Endodermal cell (in vitro differentiated cells): Measurements from ENCODE around the gene PRUNE2. TPM values are rescaled to one million over a fixed set of nuclear protein-coding genes. Genes with fewer than 3 reads are reported as not detected.

Source experiments
- DNase-seq: peaks from one replicate; pipeline ENCODE4 v3.0.0-alpha.2; 2017
- H3K27ac ChIP-seq: 2 replicates; pipeline ENCODE4 v1.5.1; 2013; ENCODE audit warnings: mild to moderate bottlenecking, low read depth, low read length, moderate library complexity
- H3K27me3 ChIP-seq: 2 replicates; pipeline ENCODE4 v1.6.1; 2013; ENCODE audit warnings: mild to moderate bottlenecking, low read length, moderate library complexity; ENCODE audit not compliant: insufficient read depth, control insufficient read depth, poor library complexity, severe bottlenecking
- H3K36me3 ChIP-seq: 2 replicates; pipeline ENCODE4 v1.7.0; 2013; ENCODE audit warnings: mild to moderate bottlenecking, low read length, moderate library complexity; ENCODE audit not compliant: control insufficient read depth, insufficient read depth
- H3K4me1 ChIP-seq: one replicate; pipeline ENCODE4 v1.7.0; 2013; ENCODE audit warnings: low read length; ENCODE audit not compliant: control insufficient read depth, insufficient read depth
- H3K4me3 ChIP-seq: 2 replicates; pipeline ENCODE4 v1.5.1; 2013; ENCODE audit warnings: mild to moderate bottlenecking, low read length, moderate library complexity
- H3K9ac ChIP-seq: 2 replicates; pipeline ENCODE4 v1.6.1; 2013; ENCODE audit warnings: mild to moderate bottlenecking, low read length, moderate library complexity; ENCODE audit not compliant: poor library complexity, severe bottlenecking; ENCODE audit errors: extremely low read depth
- H3K9me3 ChIP-seq: 2 replicates; pipeline ENCODE4 v1.6.1; 2013; ENCODE audit warnings: mild to moderate bottlenecking, low read length, moderate library complexity; ENCODE audit not compliant: control insufficient read depth
- H3K27ac Mint-ChIP-seq: 2 replicates; pipeline ENCODE4 v1.8.0; 2020; ENCODE audit warnings: mixed read lengths
- H3K27me3 Mint-ChIP-seq: 2 replicates; pipeline ENCODE4 v1.8.0; 2021; ENCODE audit warnings: mild to moderate bottlenecking, mixed read lengths; ENCODE audit not compliant: insufficient read depth
- H3K36me3 Mint-ChIP-seq: 2 replicates; pipeline ENCODE4 v1.8.0; 2020; ENCODE audit warnings: low read depth, mixed read lengths
- H3K4me1 Mint-ChIP-seq: 2 replicates; pipeline ENCODE4 v1.8.0; 2020; ENCODE audit warnings: mixed read lengths
- H3K4me3 Mint-ChIP-seq: 2 replicates; pipeline ENCODE4 v1.8.0; 2020; ENCODE audit warnings: mild to moderate bottlenecking, moderate library complexity, mixed read lengths
- H3K9me3 Mint-ChIP-seq: 2 replicates; pipeline ENCODE4 v1.8.0; 2020; ENCODE audit warnings: mild to moderate bottlenecking, mixed read lengths
- CTCF ChIP-seq: fragments of 200-600 bp; sonication (generic); conservative IDR thresholded peaks from 2 replicates; pipeline ENCODE4 v1.5.0; 2021; ENCODE audit warnings: antibody characterized with exemption, mild to moderate bottlenecking
- WGBS, 2 experiments: methylation state at CpG; one replicate each; pipeline versions ENCODE4 v1.1.5 to v1.1.7; 2013; ENCODE audit warnings: missing lambda C conversion rate in 2 of 2, mixed read lengths in 1 of 2; ENCODE audit not compliant: insufficient coverage in 1 of 2, insufficient read length in 1 of 2; 5-methylcytosine and 5-hydroxymethylcytosine counted together
- total RNA-seq, 2 donors: library from RNA; stranded (reverse); fragmentation: NEBNext Ultra II Directional in 1 of 2; extraction: Animal tissue kit (Norgen Biotek cat#: 25700) in 1 of 2; gene quantifications; 2 replicates in 1 of 2; 3 replicates in 1 of 2; pipeline ENCODE4 v1.2.1, GENCODE V29; 2021

The PRUNE2 gene
- total RNA-seq, 2 donors from 2014 or later = 4.1 to 6.8 TPM

GRCh38 chr9:76644171-76644570 is 261.7 kb downstream of the PRUNE2 start:
- H3K9ac ChIP-seq = no peak overlapping the region
- H3K4me1 Mint-ChIP-seq = peaks cover 43% of the 10 kb centered on the region
- no peak overlapping the region for H3K4me3 Mint-ChIP-seq

GRCh38 chr9:76643399-76644117 is 262.4 kb downstream of the PRUNE2 start:
- no peaks in the 10 kb centered on the region for H3K9me3 ChIP-seq
- Mint-ChIP-seq H3K4me1 (peaks cover 43% of the 10 kb centered on the region), H3K4me3 (no peak overlapping the region), H3K9me3 (no peaks in the 10 kb centered on the region), H3K36me3 (no peaks in the 10 kb centered on the region), H3K27me3 (peaks cover 6% of the 10 kb centered on the region), H3K27ac (peak overlapping the region; percentile 41)
- H3K27ac ChIP-seq = no peak overlapping the region
- H3K9ac ChIP-seq = no peak overlapping the region
- 67 to 71% methylated on average over 4 to 6 of the region's 6 CpGs for WGBS, 2 experiments
- no peak for TF ChIP-seq CTCF
- H3K4me3 ChIP-seq = no peak overlapping the region
- no peaks in the 10 kb centered on the region for H3K36me3 ChIP-seq
- no peaks in the 10 kb centered on the region for H3K27me3 ChIP-seq
- peaks cover 13% of the 10 kb centered on the region for H3K4me1 ChIP-seq
- peak; percentile 57 for DNase-seq

More at GRCh38 chr9:76644171-76644570, 261.7 kb downstream of the PRUNE2 start:
- Mint-ChIP-seq H3K36me3 (no peaks in the 10 kb centered on the region), H3K9me3 (no peaks in the 10 kb centered on the region), H3K27me3 (peaks cover 6% of the 10 kb centered on the region), H3K27ac (peak overlapping the region; percentile 41)
- H3K4me1 ChIP-seq = peaks cover 13% of the 10 kb centered on the region
- H3K27ac ChIP-seq = no peak overlapping the region
- H3K4me3 ChIP-seq = no peak overlapping the region
- H3K27me3 ChIP-seq = no peaks in the 10 kb centered on the region
- TF ChIP-seq CTCF = no peak
- DNase-seq = no peak
- H3K36me3 ChIP-seq = no peaks in the 10 kb centered on the region
- H3K9me3 ChIP-seq = no peaks in the 10 kb centered on the region
- 88 to 94% methylated on average over 4 of the region's 4 CpGs for WGBS, 2 experiments

- Histone ChIP-seq H3K9ac (no peak overlapping the region), H3K4me3 (no peak overlapping the region), H3K27me3 (no peaks in the 10 kb centered on the region), H3K9me3 (no peaks in the 10 kb centered on the region), H3K27ac (no peak overlapping the region), H3K4me1 (peaks cover 13% of the 10 kb centered on the region), H3K36me3 (no peaks in the 10 kb centered on the region)
- Mint-ChIP-seq H3K27me3 (peaks cover 6% of the 10 kb centered on the region), H3K27ac (no peak overlapping the region), H3K4me1 (peaks cover 43% of the 10 kb centered on the region), H3K36me3 (no peaks in the 10 kb centered on the region), H3K9me3 (no peaks in the 10 kb centered on the region), H3K4me3 (no peak overlapping the region)
- peak; percentile 56 for DNase-seq
- WGBS, 2 experiments = 82 to 88% methylated on average over 4 to 5 of the region's 5 CpGs
- no peak for TF ChIP-seq CTCF
Measured at GRCh38 chr9:76642701-76643209, 263.2 kb downstream of the PRUNE2 start.
